T-cell (primary cell): ENCODE results near the gene ABTB2. TPM values are rescaled to one million over a fixed set of nuclear protein-coding genes. Genes with fewer than 3 reads are reported as not detected.

Experiments used
- ATAC-seq, 4 experiments: fragments of 200-7000 bp in 3 of 4; fragments of 150-1000 bp in 1 of 4; cut with Tn5 transposase; replicated peaks in 1 of 4; 1 replicate in 3 of 4; 2 replicates in 1 of 4; pipeline ENCODE4 v1.10.0; 2021; ENCODE audit warnings: moderate library complexity in 3 of 4, mild to moderate bottlenecking in 2 of 4, moderate number of reproducible peaks in 1 of 4
- CTCF ChIA-PET, 2 donors: fragments of 300-600 bp; sonication (Branson Sonifier 250); formaldehyde crosslinking; loops; one replicate each; lab custom pipeline; 2022; ENCODE audit warnings: antibody characterized with exemption in 2 of 2; lab: Charles Lee
- POLR2A ChIA-PET, 2 donors: fragments of 300-600 bp; sonication (Branson Sonifier 250); formaldehyde crosslinking; loops; one replicate each; lab custom pipeline; 2022; ENCODE audit warnings: antibody characterized with exemption in 2 of 2; lab: Charles Lee
- DNase-seq, 35 experiments: peaks; one replicate each; pipeline versions ENCODE4 v3.0.0 to v3.0.0-alpha.2; 2013 to 2023
- H3K27ac ChIP-seq: one replicate; pipeline ENCODE4 v1.5.1; 2013; ENCODE audit warnings: low read length
- H3K27me3 ChIP-seq, 2 experiments: replicated peaks in 1 of 2; 1 replicate in 1 of 2; 2 replicates in 1 of 2; pipeline versions ENCODE4 v1.6.1 to v1.7.0; 2013; ENCODE audit warnings: low read length in 1 of 2, mixed read lengths in 1 of 2; ENCODE audit not compliant: control insufficient read depth in 2 of 2, insufficient read depth in 2 of 2; ENCODE audit errors: extremely low read depth in 1 of 2
- H3K36me3 ChIP-seq, 2 donors: 1 replicate in 1 of 2; 2 replicates in 1 of 2; pipeline versions ENCODE4 v1.6.1 to v1.7.0; 2013; ENCODE audit warnings: low read length in 1 of 2; ENCODE audit not compliant: control insufficient read depth in 2 of 2, insufficient read depth in 1 of 2; ENCODE audit errors: extremely low read depth in 1 of 2
- H3K4me1 ChIP-seq, 2 experiments: 1 replicate in 1 of 2; 2 replicates in 1 of 2; pipeline versions ENCODE4 v1.6.1 to v1.7.0; 2013; ENCODE audit warnings: low read length in 2 of 2, mixed read lengths in 1 of 2; ENCODE audit not compliant: insufficient read depth in 2 of 2, control insufficient read depth in 1 of 2; ENCODE audit errors: extremely low read depth in 1 of 2
- H3K4me3 ChIP-seq, 2 donors: 1 replicate in 1 of 2; 2 replicates in 1 of 2; pipeline versions ENCODE4 v1.5.1 to v1.7.0; 2013; ENCODE audit warnings: mild to moderate bottlenecking in 2 of 2, low read length in 1 of 2, moderate library complexity in 1 of 2; ENCODE audit not compliant: control insufficient read depth in 1 of 2; ENCODE audit errors: extremely low read depth in 1 of 2
- H3K9me3 ChIP-seq: 2 replicates; pipeline ENCODE4 v1.7.0; 2013
- H3K27ac Mint-ChIP-seq, 2 donors: one replicate each; pipeline ENCODE4 v1.8.0; 2020 to 2021; ENCODE audit warnings: mild to moderate bottlenecking in 2 of 2, mixed read lengths in 2 of 2
- H3K27me3 Mint-ChIP-seq, 2 donors: one replicate each; pipeline ENCODE4 v1.8.0; 2021 to 2022; ENCODE audit warnings: mixed read lengths in 2 of 2
- H3K36me3 Mint-ChIP-seq: one replicate; pipeline ENCODE4 v1.8.0; 2021; ENCODE audit warnings: mixed read lengths
- H3K4me1 Mint-ChIP-seq, 3 donors: one replicate each; pipeline ENCODE4 v1.8.0; 2020 to 2022; ENCODE audit warnings: mixed read lengths in 3 of 3, mild to moderate bottlenecking in 1 of 3
- H3K4me3 Mint-ChIP-seq, 3 donors: one replicate each; pipeline ENCODE4 v1.8.0; 2020 to 2022; ENCODE audit warnings: mild to moderate bottlenecking in 3 of 3, mixed read lengths in 3 of 3, moderate library complexity in 3 of 3
- H3K9me3 Mint-ChIP-seq, 3 donors: one replicate each; pipeline ENCODE4 v1.8.0; 2020 to 2022; ENCODE audit warnings: mixed read lengths in 3 of 3
- WGBS: methylation state at CpG from one replicate; pipeline ENCODE4 v1.1.5; 2013; ENCODE audit warnings: missing lambda C conversion rate; ENCODE audit not compliant: insufficient coverage; 5-methylcytosine and 5-hydroxymethylcytosine counted together
- total RNA-seq, 35 experiments: library from RNA in 6 of 35; stranded (reverse) in 6 of 35; fragments of 120-200 nt in 1 of 35; gene quantifications; one replicate each; pipeline versions ENCODE4 v1.2.1 to v1.2.4 and lab custom pipeline; 2013 to 2026

The ABTB2 gene
- total RNA-seq, 5 donors from 2014 or later (not counting 1 experiment from before 2014, with no cell fraction given), result 0.50 to 0.93 (median 0.82) TPM

GRCh38 chr11:34207487-34208180 is 150.2 kb downstream of the ABTB2 start:
- H3K27ac ChIP-seq, result no peak overlapping the region
- WGBS, result 100% methylated on average over 1 of the region's 5 CpGs
- Mint-ChIP-seq H3K4me1 (peaks cover 11 to 19% (median 14%) of the 10 kb centered on the region in 3 donors), H3K27me3 (no peaks in the 10 kb centered on the region), H3K4me3 (no peak overlapping the region), H3K9me3 (no peaks in the 10 kb centered on the region), H3K36me3 (no peaks in the 10 kb centered on the region), H3K27ac (no peak overlapping the region)
- ChIA-PET POLR2A (no interaction called here), CTCF (no interaction called here)
- H3K4me1 ChIP-seq, result peaks cover 5 to 9% of the 10 kb centered on the region in 2 experiments
- no peaks in the 10 kb centered on the region for H3K36me3 ChIP-seq
- ATAC-seq (no peak), DNase-seq (no peak)
- H3K27me3 ChIP-seq, result peaks cover 0 to 4% of the 10 kb centered on the region in 2 experiments
- no peaks in the 10 kb centered on the region for H3K9me3 ChIP-seq
- no peak overlapping the region for H3K4me3 ChIP-seq

DNA sequence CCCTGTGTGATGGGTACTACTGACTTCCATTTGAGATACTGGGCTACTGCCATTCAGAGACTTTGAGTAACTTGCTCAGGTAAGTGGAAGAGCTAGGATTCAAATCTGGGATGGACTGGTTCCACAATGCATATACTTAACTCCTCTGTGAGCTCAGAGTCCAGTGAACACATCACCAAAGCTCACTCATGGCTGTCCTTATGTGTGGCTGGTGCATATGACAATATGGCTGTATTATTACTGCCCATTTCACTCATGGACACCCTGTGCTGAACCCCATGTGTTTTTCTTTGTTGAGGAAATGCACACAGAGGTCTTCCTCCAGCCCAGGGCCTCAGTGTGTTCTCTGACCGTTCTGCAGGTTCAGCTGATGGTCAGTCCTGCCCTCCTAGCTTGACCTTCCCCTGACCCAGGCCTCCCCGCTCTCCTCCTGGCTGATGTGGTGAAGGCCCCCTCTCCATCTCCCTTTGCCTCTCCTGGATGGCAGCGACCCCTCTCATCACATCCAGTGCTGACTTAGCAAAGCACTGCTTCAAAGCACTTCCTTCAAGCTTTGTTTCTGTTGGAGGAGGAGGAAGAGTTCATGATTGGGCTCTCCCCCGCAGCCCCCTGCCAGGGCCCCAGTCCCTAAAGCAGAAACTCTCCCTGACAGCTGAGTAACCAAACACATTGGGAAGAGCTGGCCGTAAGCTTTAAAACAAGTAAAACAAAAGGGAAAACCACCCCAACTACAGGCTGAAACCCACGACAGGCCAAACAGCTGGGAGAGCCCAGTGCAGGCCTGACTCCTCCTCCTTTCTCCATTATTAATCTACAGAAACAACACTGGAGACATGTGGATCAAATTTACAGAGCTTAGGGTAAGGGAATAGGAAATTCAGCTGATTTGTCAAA is 151.2 kb downstream of the ABTB2 start:
- Histone ChIP-seq H3K4me1 (peaks cover 5 to 9% of the 10 kb centered on the region in 2 experiments), H3K36me3 (no peaks in the 10 kb centered on the region), H3K4me3 (no peak overlapping the region), H3K27me3 (peaks cover 0 to 4% of the 10 kb centered on the region in 2 experiments), H3K9me3 (no peaks in the 10 kb centered on the region), H3K27ac (no peak overlapping the region)
- WGBS, result 69% methylated on average over 2 of the region's 6 CpGs
- no peak for DNase-seq
- CTCF ChIA-PET, result interaction anchor here (0.6 to 0.7 kb wide), 2 partner anchors 49 to 377 kb away, joined by 3 read pairs; no protein-coding TSS in a partner anchor
- H3K9me3 Mint-ChIP-seq, result no peaks in the 10 kb centered on the region
- peaks cover 11 to 19% (median 19%) of the 10 kb centered on the region in 3 donors for H3K4me1 Mint-ChIP-seq
- POLR2A ChIA-PET, result no interaction called here
- no peaks in the 10 kb centered on the region for H3K27me3 Mint-ChIP-seq
- no peaks in the 10 kb centered on the region for H3K36me3 Mint-ChIP-seq
- H3K27ac Mint-ChIP-seq, result no peak overlapping the region
- H3K4me3 Mint-ChIP-seq, result no peak overlapping the region
- ATAC-seq, result no peak

GRCh38 chr11:34205326-34206035 is 152.3 kb downstream of the ABTB2 start:
- ATAC-seq (no peak), DNase-seq (no peak)
- H3K36me3 Mint-ChIP-seq, result no peaks in the 10 kb centered on the region
- Histone ChIP-seq H3K4me1 (peaks cover 5 to 9% of the 10 kb centered on the region in 2 experiments), H3K36me3 (no peaks in the 10 kb centered on the region), H3K27me3 (peaks cover 0 to 4% of the 10 kb centered on the region in 2 experiments), H3K9me3 (no peaks in the 10 kb centered on the region), H3K4me3 (no peak overlapping the region), H3K27ac (no peak overlapping the region)
- POLR2A ChIA-PET, result no interaction called here
- peaks cover 11 to 19% (median 19%) of the 10 kb centered on the region in 3 donors for H3K4me1 Mint-ChIP-seq
- no peaks in the 10 kb centered on the region for H3K27me3 Mint-ChIP-seq
- 30% methylated on average over 2 of the region's 4 CpGs for WGBS
- no peak overlapping the region for H3K27ac Mint-ChIP-seq
- H3K4me3 Mint-ChIP-seq, result no peak overlapping the region
- no peaks in the 10 kb centered on the region for H3K9me3 Mint-ChIP-seq
- CTCF ChIA-PET, result no interaction called here

GRCh38 chr11:34204396-34205279 is 153.2 kb downstream of the ABTB2 start:
- H3K4me1 Mint-ChIP-seq, result peaks cover 11 to 19% (median 19%) of the 10 kb centered on the region in 3 donors
- H3K36me3 Mint-ChIP-seq, result no peaks in the 10 kb centered on the region
- Histone ChIP-seq H3K4me1 (peaks cover 5 to 9% of the 10 kb centered on the region in 2 experiments), H3K27me3 (peaks cover 0 to 4% of the 10 kb centered on the region in 2 experiments), H3K36me3 (no peaks in the 10 kb centered on the region), H3K4me3 (no peak overlapping the region), H3K9me3 (no peaks in the 10 kb centered on the region), H3K27ac (no peak overlapping the region)
- no peaks in the 10 kb centered on the region for H3K27me3 Mint-ChIP-seq
- DNase-seq (no peak), ATAC-seq (no peak)
- POLR2A ChIA-PET, result no interaction called here
- no peak overlapping the region for H3K4me3 Mint-ChIP-seq
- H3K27ac Mint-ChIP-seq, result no peak overlapping the region
- no peaks in the 10 kb centered on the region for H3K9me3 Mint-ChIP-seq
- CTCF ChIA-PET, result interaction anchor here (0.6 to 1.1 kb wide), 2 partner anchors 139 to 153 kb away, joined by 3 read pairs; partner anchors contain the start of gene ABTB2 (in 1 of the 2)
- WGBS, result 98% methylated on average over 7 of the region's 19 CpGs

DNA sequence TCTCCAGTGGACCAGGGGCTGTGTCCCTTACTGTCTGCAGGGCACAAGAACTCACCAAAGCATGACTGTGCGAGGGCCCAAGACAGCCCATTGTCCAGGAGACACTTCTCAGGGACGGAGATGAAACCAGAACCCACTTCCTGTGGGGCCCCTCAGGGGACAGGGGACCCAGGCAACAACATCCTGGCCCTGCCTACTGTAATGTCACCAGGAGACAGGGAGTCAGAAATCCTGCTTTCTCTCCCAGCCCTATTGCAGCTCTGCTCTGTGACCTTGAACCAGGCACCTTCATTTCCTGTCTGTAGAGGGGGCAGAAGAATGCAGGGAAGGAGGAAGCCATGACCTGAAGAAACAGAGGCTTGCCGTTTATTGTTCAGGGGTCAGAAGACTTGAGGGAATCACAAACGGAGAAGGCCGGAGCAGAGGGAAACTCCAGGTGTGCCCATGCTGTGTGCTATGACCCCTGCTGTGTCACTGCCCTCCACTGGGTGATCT is 154.4 kb downstream of the ABTB2 start:
- Mint-ChIP-seq H3K27me3 (no peaks in the 10 kb centered on the region), H3K9me3 (no peaks in the 10 kb centered on the region), H3K36me3 (no peaks in the 10 kb centered on the region), H3K27ac (no peak overlapping the region), H3K4me1 (peaks cover 14 to 22% (median 19%) of the 10 kb centered on the region in 3 donors), H3K4me3 (no peak overlapping the region)
- ATAC-seq (peak in 2 of 4 experiments; percentile 29 to 44), DNase-seq (no peak)
- WGBS, result 33% methylated on average over 2 of the region's 5 CpGs
- Histone ChIP-seq H3K4me1 (peaks cover 5 to 13% of the 10 kb centered on the region in 2 experiments), H3K9me3 (no peaks in the 10 kb centered on the region), H3K27ac (no peak overlapping the region), H3K27me3 (no peaks in the 10 kb centered on the region), H3K36me3 (no peaks in the 10 kb centered on the region), H3K4me3 (no peak overlapping the region)
- ChIA-PET CTCF (no interaction called here), POLR2A (no interaction called here)
